DMS53 (cell line): ENCODE measurements around the gene SUGP2.

Experiments used
- DNase-seq: peaks from one replicate; lab custom pipeline; 2025; lab: John Stamatoyannopoulos, UW

SUGP2 gene

GRCh38 chr19:19033426-19034203 is at the start of gene SUGP2, which contains the start of gene ARMC6:
TSS of gene SUGP2 (minus strand) at chr19:19033517. CDS start at chr19:19031071, 2,446 bp downstream.
TSS of gene ARMC6 (plus strand) at chr19:19033603. CDS start at chr19:19034210, 607 bp downstream.
- peak; percentile 90 for DNase-seq

- no peak for DNase-seq
Measured at GRCh38 chr19:19081642-19082151, 48.4 kb upstream of the SUGP2 start.

DNA sequence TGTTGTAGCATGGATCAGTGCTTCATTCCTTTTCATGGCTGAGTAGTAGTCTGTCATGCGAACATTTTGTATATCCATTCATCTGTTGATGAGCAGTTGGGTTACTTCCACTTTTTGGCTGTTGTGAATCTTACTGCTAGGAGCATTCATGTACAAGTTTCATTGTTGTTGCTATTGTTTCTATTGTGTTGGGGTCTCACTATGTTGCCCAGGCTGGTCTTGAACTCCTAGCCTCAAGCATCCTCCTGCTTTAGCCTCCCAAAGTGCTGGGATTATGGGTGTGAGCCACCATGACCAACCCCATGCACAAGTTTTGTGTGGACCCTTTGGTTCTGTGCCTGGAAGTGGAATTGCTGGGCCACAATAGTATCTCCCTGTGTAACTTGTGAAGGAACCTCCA is 46.3 kb upstream of the SUGP2 start:
- DNase-seq, result no peak

DNA sequence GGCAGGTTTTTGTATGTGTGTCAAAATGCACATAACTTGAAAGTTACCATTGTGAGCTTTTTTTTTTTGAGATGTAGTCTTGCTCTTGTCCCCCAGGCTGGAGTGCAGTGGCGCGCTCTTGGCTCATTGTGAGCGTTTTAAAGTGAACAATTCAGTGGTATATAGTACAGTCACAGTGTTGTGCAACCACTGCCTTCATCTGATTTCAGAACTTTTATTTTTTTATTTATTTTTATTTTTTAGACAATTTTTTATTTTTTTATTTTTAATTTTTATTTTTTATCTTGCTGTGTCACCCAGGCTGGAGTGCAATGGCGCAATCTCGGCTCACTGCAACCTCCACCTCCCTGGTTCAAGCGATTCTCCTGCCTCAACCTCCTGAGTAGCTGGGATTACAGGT is 45.5 kb upstream of the SUGP2 start:
- DNase-seq, result no peak

DNA sequence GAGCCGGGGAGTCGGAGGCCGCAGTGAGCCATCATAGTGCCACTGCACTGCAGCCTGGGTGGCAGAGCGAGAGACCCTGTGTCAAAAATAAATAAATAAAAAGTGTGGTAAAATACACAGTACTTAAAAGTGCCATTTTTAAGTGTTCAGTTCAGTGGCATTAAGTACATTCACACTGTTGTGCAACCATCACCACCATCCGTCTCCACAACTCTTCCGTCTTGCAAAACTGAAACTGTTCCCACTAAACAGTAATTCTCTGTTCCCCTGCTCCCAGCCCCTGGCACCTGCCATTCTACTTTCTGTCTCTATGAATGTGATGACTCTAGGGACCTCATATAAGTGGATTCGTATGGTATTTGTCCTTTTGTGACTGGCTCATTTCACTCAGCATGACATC is 43.8 kb upstream of the SUGP2 start:
- DNase-seq, result no peak

GRCh38 chr19:19076476-19076875 is 43.2 kb upstream of the SUGP2 start:
- DNase-seq, result no peak

GRCh38 chr19:19075126-19075525 is 41.8 kb upstream of the SUGP2 start:
- DNase-seq, result no peak

DNA sequence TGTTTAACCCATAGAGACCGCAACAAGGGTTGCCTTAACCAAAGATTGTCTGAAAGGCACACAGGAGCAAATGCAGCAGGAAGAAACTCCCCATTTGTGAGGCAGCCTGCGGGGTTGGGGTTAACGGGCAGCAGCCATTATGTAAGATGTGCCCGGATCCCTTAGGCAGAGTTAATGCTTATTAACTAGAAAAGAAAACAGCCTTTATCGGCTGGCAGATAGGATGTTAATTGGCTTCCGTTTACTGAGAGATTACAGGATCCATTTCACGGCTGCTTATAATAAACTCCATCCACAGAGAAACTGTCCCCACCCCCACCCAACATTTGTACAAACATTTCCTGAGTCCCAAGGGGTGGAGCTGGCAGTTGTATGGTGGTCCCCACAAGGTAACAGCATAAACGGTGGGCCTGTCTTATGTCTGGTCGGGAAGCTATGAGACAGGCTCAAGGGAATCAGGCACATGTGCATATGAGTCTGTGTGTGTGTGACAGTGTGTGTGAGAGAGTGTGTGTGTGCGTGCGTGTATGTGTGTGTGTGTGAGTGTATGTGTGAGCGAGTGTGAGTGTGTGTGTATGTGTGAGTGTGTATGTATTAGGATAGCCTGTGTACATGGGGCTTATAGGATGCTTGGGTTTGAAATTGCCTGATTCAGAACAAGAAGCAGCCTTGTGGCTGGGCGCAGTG is 41.0 kb upstream of the SUGP2 start:
- DNase-seq, result no peak

- DNase-seq, result no peak
Measured at GRCh38 chr19:19071897-19072296, 38.6 kb upstream of the SUGP2 start.

- no peak for DNase-seq
Measured at GRCh38 chr19:19068659-19069654, 35.6 kb upstream of the SUGP2 start.

DNA sequence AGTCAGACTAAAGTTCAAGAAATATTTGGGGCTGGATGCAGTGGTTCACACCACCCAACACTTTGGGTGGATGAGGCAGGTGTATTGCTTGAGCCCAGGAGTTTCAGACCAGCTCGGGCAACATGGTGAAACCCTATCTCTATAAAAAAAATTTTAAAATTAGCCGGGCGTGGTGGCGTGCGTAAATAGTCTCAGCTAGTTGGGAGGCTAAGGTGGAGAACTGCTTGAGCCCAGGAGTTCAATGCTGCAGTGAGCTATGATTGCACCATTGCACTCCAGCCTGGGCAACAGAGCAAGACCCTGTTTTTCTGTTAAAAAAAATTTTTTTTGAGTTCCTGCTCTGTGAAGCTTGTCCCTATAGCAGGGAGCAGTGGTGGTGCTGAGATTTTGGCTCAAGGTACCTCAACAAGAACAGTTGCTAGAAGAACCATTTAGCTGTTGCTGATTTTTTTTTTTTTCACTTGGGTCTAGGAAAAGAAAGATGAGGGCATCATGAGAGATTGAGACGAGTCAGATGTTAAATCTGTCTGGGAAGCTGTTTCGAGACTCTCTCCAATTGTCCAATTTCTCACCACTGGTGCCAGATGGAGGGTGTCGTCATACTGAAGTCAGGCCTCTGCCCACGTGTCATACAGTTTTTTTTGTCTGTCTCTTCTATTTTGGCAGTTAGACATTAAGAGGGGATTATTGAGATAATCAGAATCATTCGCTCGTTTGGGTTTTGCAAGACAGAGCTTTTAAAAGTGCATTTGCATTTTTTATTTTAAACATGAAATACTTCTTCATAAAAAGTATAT is 34.2 kb upstream of the SUGP2 start:
- DNase-seq, result no peak

DNA sequence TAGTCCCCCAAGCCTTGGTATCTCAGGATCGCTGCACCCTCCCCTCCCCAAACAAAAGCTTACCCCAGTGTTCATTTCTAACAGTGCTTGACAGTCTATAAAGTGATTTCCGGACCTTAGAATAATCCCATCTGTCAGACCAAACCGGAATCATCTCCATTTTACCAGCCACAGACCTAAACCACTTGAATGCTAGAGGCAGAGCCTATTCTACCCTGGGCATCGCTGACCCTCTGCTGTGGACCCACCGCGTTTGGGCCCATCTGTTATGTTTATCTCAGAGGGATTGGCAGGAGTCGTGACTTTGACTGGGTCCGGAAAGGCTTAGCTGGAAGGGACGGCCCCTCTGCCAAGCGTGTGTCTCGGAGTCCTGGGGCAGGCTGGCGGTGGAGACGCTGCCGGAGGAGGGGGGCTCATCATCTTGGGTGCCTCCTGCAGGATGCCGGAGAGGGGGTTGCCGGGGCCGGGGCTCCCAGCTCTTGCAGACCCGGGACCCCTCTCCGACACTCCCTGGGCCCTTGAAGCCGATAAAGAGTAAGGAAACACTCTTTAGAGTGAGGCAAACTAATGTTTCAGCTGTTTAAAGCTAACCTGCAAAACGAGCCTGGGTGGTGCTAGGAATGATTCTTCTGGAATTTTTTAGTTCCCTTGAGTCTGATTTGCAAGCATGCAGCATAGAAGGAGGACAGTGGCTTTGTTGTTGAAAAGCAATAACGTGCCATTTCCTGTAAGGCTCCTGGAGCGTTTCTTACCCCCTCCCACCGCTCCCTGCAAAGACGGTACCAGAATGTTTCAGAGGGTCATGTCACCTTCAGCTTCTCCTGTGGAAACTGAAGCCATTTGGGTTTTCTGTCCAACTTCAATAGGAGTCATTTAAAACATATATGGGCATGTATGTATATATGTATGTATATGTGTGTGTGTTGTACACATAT is 31.8 kb upstream of the SUGP2 start:
- DNase-seq, result peak; percentile 34

DNA sequence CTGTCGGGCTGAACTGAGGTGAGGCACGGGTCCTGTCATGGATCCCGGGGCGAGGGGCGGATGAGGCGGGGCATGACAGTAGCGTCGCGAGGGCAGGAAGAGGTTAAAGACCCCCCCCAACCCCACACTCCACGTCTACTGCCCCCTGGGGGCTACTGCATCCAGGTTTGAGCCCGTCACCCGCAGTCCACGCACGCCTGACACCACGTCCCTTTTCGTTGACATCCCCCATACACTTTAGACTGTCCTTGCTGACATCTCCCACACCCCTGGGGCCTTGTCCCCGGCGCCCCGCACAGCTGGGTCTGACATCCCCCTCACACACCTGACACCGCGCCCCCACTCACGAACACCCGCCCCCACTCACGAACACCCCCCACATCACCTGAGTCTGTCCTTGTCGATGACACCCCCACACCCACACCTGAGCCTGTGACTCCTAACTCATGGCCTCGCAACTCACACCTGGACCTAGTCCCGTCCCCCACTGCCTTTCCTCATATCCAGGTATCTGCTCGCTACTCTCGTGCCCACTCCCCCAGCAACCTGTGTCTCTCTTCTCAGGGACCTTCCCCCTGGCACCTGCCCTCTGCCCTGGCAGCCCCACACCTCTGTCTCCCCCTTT is 30.9 kb upstream of the SUGP2 start:
- DNase-seq, result peak; percentile 39

GRCh38 chr19:19063183-19064097 is 30.1 kb upstream of the SUGP2 start, which contains the start of gene SLC25A42:
TSS of gene SLC25A42 (plus strand) at chr19:19063994. CDS start at chr19:19096125, 32,131 bp downstream.
- DNase-seq, result peak; percentile 98

- peak; percentile 90 for DNase-seq
Measured at GRCh38 chr19:19062454-19063182, 29.3 kb upstream of the SUGP2 start.

- peak; percentile 36 for DNase-seq
Measured at GRCh38 chr19:19061506-19061905, 28.2 kb upstream of the SUGP2 start.

GRCh38 chr19:19059837-19060611 is 26.7 kb upstream of the SUGP2 start:
- DNase-seq, result peak; percentile 88
